K562 (cell line): ENCODE results near the gene CKAP2. TPM values are rescaled to one million over a fixed set of nuclear protein-coding genes. Genes with fewer than 3 reads are reported as not detected.

Experiments used
- ATAC-seq: fragments of 200-7000 bp; cut with Tn5 transposase; 3 replicates; pipeline ENCODE4 v1.9.1; 2020; ENCODE audit warnings: moderate library complexity
- BruUV-seq: library from RNA; stranded (reverse); fragments of 400-500 nt; replicated peaks from 2 replicates; lab custom pipeline; 2021; lab: Mats Ljungman, UMichigan
- CTCF ChIA-PET: fragments of 300-600 bp; formaldehyde crosslinking; extraction: SDS; loops from one replicate; lab custom pipeline; 2021; ENCODE audit warnings: low intra/inter-chr PET ratio; lab: Yijun Ruan, JAX
- POLR2A ChIA-PET: fragments of 300-600, 350-650 bp; sonication (Branson Sonifier 250); formaldehyde crosslinking; extraction: SDS; loops from one replicate; lab custom pipeline; 2021; ENCODE audit warnings: antibody characterized with exemption, inconsistent platforms; lab: Yijun Ruan, JAX
- DNase-seq, 4 experiments: peaks; one replicate each; pipeline versions ENCODE4 v3.0.0 to v3.0.0-alpha.2; 2011 to 2018; ENCODE audit warnings: low spot score in 3 of 4, mixed read lengths in 3 of 4; ENCODE audit errors: extremely low read depth in 1 of 4
- FAIRE-seq: peaks from 2 replicates; lab custom pipeline; 2011; peaks lifted over from hg19 to GRCh38; lab: Jason Lieb, UNC
- H2AFZ ChIP-seq: 2 replicates; pipeline ENCODE4 v1.6.0; 2011; ENCODE audit warnings: low read depth, low read length, control low read depth, inconsistent platforms
- H3K27ac ChIP-seq: fragments of 200-600 bp; 3 replicates; pipeline ENCODE4 v1.8.0; 2011; ENCODE audit warnings: low read depth, mild to moderate bottlenecking, control low read depth, inconsistent platforms, low read length, moderate library complexity, mixed read lengths; ENCODE audit errors: extremely low read depth
- H3K27me3 ChIP-seq, 2 experiments: fragments of 300-600 bp in 1 of 2; 2 replicates in 1 of 2; 3 replicates in 1 of 2; pipeline versions ENCODE4 v1.6.0 to v1.8.0; 2011; ENCODE audit warnings: inconsistent platforms in 2 of 2, low read length in 2 of 2, mild to moderate bottlenecking in 1 of 2, mixed read lengths in 1 of 2, moderate library complexity in 1 of 2; ENCODE audit not compliant: control insufficient read depth in 2 of 2, insufficient read depth in 2 of 2
- H3K36me3 ChIP-seq: fragments of 300-600 bp; 3 replicates; pipeline ENCODE4 v1.8.0; 2011; ENCODE audit warnings: mild to moderate bottlenecking, low read length, inconsistent platforms; ENCODE audit not compliant: control insufficient read depth, insufficient read depth
- H3K4me1 ChIP-seq, 2 experiments: fragments of 200-600 bp in 1 of 2; replicated peaks in 1 of 2; 2 replicates in 1 of 2; 3 replicates in 1 of 2; pipeline versions ENCODE4 v1.5.1 to v1.8.0; 2011; ENCODE audit warnings: inconsistent platforms in 2 of 2, low read length in 2 of 2, mild to moderate bottlenecking in 1 of 2, mixed read lengths in 1 of 2, moderate library complexity in 1 of 2; ENCODE audit not compliant: control insufficient read depth in 2 of 2, insufficient read depth in 2 of 2
- H3K4me2 ChIP-seq: 2 replicates; pipeline ENCODE4 v1.6.1; 2011; ENCODE audit warnings: low read length, control low read depth, inconsistent platforms, mixed read lengths; ENCODE audit not compliant: insufficient read depth
- H3K4me3 ChIP-seq: fragments of 200-600 bp; sonication (generic), shearing (Covaris generic); 2 replicates; pipeline ENCODE4 v1.5.1; 2016; ENCODE audit warnings: control low read depth, inconsistent platforms
- H3K79me2 ChIP-seq: fragments of 200-600 bp; 3 replicates; pipeline ENCODE4 v1.8.0; 2011; ENCODE audit warnings: low read length, inconsistent platforms; ENCODE audit not compliant: control insufficient read depth, insufficient read depth
- H3K9ac ChIP-seq, 2 experiments: 2 replicates each; pipeline versions ENCODE4 v1.6.0 to v1.6.1; 2011; ENCODE audit warnings: low read depth in 2 of 2, low read length in 2 of 2, control low read depth in 1 of 2, inconsistent platforms in 1 of 2, mild to moderate bottlenecking in 1 of 2, mixed read lengths in 1 of 2; ENCODE audit not compliant: insufficient read depth in 1 of 2
- H3K9me1 ChIP-seq: one replicate; pipeline ENCODE4 v1.6.0; 2011; ENCODE audit warnings: inconsistent platforms, mild to moderate bottlenecking, low read length, moderate library complexity; ENCODE audit not compliant: control insufficient read depth, insufficient read depth
- H3K9me3 ChIP-seq: replicated peaks from 2 replicates; pipeline ENCODE4 v1.5.1; 2011; ENCODE audit warnings: low read depth, low read length, inconsistent platforms; ENCODE audit not compliant: control insufficient read depth, insufficient read depth
- H4K20me1 ChIP-seq: replicated peaks from 2 replicates; pipeline ENCODE4 v1.6.1; 2011; ENCODE audit warnings: low read length, inconsistent platforms, mixed read lengths; ENCODE audit not compliant: control insufficient read depth, insufficient read depth
- BCOR ChIP-seq: fragments of 450-650 bp; IDR thresholded peaks from 2 replicates; pipeline ENCODE4 v1.6.1; 2016
- HES1 ChIP-seq: fragments of 450-650 bp; IDR thresholded peaks from 2 replicates; pipeline ENCODE4 v1.6.1; 2016; ENCODE audit warnings: low read depth, mild to moderate bottlenecking, moderate library complexity
- KDM5B ChIP-seq: fragments of 200-600 bp; sonication (generic); IDR thresholded peaks from 2 replicates; pipeline ENCODE4 v1.6.1; 2012; ENCODE audit warnings: low read depth, mild to moderate bottlenecking, moderate library complexity, low read length, control low read depth, inconsistent platforms; ENCODE audit not compliant: insufficient replicate concordance
- MNT ChIP-seq, 2 experiments: fragments of 450-650 bp; conservative IDR thresholded peaks; 2 replicates each; pipeline ENCODE4 v1.6.1; 2017; ENCODE audit warnings: mild to moderate bottlenecking in 2 of 2, moderate library complexity in 2 of 2
- SMARCA5 ChIP-seq: fragments of 450-650 bp; IDR thresholded peaks from 2 replicates; pipeline ENCODE4 v1.6.1; 2016
- SP1 ChIP-seq: sonication (generic); formaldehyde crosslinking; IDR thresholded peaks from 2 replicates; pipeline ENCODE4 v1.8.1; 2022; ENCODE audit warnings: mild to moderate bottlenecking, missing genetic modification reagents
- ZNF57 ChIP-seq: fragments of 450-650 bp; formaldehyde crosslinking; IDR thresholded peaks from 2 replicates; pipeline ENCODE4 v1.4.0; 2020; ENCODE audit warnings: mild to moderate bottlenecking, moderate library complexity
- WGBS: fragments of 100-300 bp; shearing (Covaris generic); methylation state at CpG from one replicate; pipeline ENCODE4 v1.1.6; 2016; ENCODE audit warnings: low coverage, mixed read lengths; ENCODE audit not compliant: insufficient coverage; ENCODE audit errors: missing lambda C conversion rate; 5-methylcytosine and 5-hydroxymethylcytosine counted together
- in situ Hi-C: fragments of 300-500 bp; cut with MboI; formaldehyde crosslinking; loops from 4 replicates; pipeline ENCODE4 v1.15.0; 2018; ENCODE audit warnings: inconsistent platforms, mixed read lengths
- intact Hi-C: fragments of 100-400 bp; cut with micrococcal nuclease; formaldehyde crosslinking; loops from 2 replicates; pipeline ENCODE4 v1.14.2; 2022
- polyA plus RNA-seq, 8 experiments: library from polyadenylated mRNA; depleted of rRNA in 4 of 8; stranded (reverse) in 5 of 8; unstranded in 3 of 8; fragments of >200 nt; fragmentation: Nextera tagmentation in 2 of 8; fragmentation: Illumina TruSeq in 1 of 8; extraction: Ambion mirVana in 2 of 8; extraction: Trizol in 1 of 8; gene quantifications; 2 replicates each; pipeline versions ENCODE4 v1.2.1 to v1.2.3, GENCODE V29; 2011 to 2014; ENCODE audit warnings: inconsistent platforms in 1 of 8, missing spikeins in 1 of 8
- total RNA-seq, 7 experiments: library from RNA; depleted of rRNA in 6 of 7; stranded (reverse); fragments of >200 nt in 6 of 7; fragmentation: Illumina TruSeq in 2 of 7; extraction: Trizol in 2 of 7; gene quantifications; 2 replicates each; pipeline versions ENCODE4 v1.2.1 to v1.2.3, GENCODE V29; 2011 to 2021; ENCODE audit warnings: low replicate concordance in 1 of 7

Gene CKAP2
- total and polyA plus RNA-seq, 9 of the 15 experiments (the other 6 are each of a cell fraction or from before 2014, with no cell fraction given), result 21.9 to 63.5 (median 34.8) TPM

GRCh38 chr13:52449331-52450011 is 5.8 kb upstream of the CKAP2 start:
- peak; percentile 48 for FAIRE-seq
- CTCF ChIA-PET, result no interaction called here
- no peaks in the 10 kb centered on the region for H3K9me1 ChIP-seq
- POLR2A ChIA-PET, result interaction anchor here (0.6 to 1.0 kb wide), 3 partner anchors 8 to 21 kb away, joined by 3 to 5 read pairs (median 3); no protein-coding TSS in a partner anchor
- 4% methylated on average over 10 of the region's 10 CpGs for WGBS
- intact Hi-C loops, result loop anchor here (2.0 to 10.0 kb wide), 4 partner anchors 103 to 455 kb away; partner anchors contain the start of genes NEK3 and SUGT1
- peak overlapping the region; percentile 89 to 98 for H3K9ac ChIP-seq
- peaks cover 23% of the 10 kb centered on the region; the same call in 2 of the 3 replicates for H3K36me3 ChIP-seq
- H3K27me3 ChIP-seq, result no peaks in the 10 kb centered on the region
- no peak for DNase-seq
- H3K79me2 ChIP-seq, result peaks cover 50% of the 10 kb centered on the region
- H3K4me1 ChIP-seq, result peaks cover 0 to 9% of the 10 kb centered on the region in 2 experiments; a peak in 3 of 5 replicates
- no peaks in the 10 kb centered on the region for H4K20me1 ChIP-seq
- in situ Hi-C loops, result no loop called here
- peak overlapping the region; percentile 93 for H3K27ac ChIP-seq
- no peaks in the 10 kb centered on the region; the same call in 1 of the 2 replicates for H3K9me3 ChIP-seq
- 0 out of 2 replicates have a peak, but pooled peaks have one; percentile 23 for TF ChIP-seq BCOR
- no peak for TF ChIP-seq HES1
- TF ChIP-seq ZNF57 (CRISPR knock-in tag), result no peak
- TF ChIP-seq SP1, result peak; percentile 21; the same call in 1 of the 2 replicates
- 0 out of 4 replicates have a peak, but pooled peaks of 1 of the 2 experiments have one; percentile 6 for TF ChIP-seq MNT (conservative IDR thresholded peaks at IDR 0.05)
- no peak for TF ChIP-seq KDM5B
- no peak for TF ChIP-seq SMARCA5
- TF ChIP-seq, all 486 proteins: peak for 3
- TSS peak; percentile 50 for BruUV-seq
- Histone ChIP-seq H3K4me2 (peak overlapping the region; percentile 79), H2AFZ (peak overlapping the region; percentile 95), H3K4me3 (peak overlapping the region; percentile 87)
- no peak for ATAC-seq
